Measurements from ENCODE around the gene RGS16.

Gene RGS16

GRCh38 chr1:182580736-182581135, 23.5 kb downstream of the RGS16 start:
- Histone ChIP-seq H3K23ac (ENCODE audit: low read length) (no peak overlapping the region), H3K79me2 (ENCODE audit: control insufficient read depth, insufficient read depth, low read length) (no peaks in the 10 kb centered on the region), H3K18ac (ENCODE audit: low read length) (no peak overlapping the region), H2AK5ac (ENCODE audit: low read length) (no peak overlapping the region), H3K4me2 (ENCODE audit: low read length) (no peak overlapping the region), H3K4me1 (ENCODE audit: control insufficient read depth, low read depth, low read length) (no peaks in the 10 kb centered on the region), H3K79me1 (ENCODE audit: low read length) (no peaks in the 10 kb centered on the region), H3K4me3 (ENCODE audit: low read length) (no peak overlapping the region), H3K4ac (ENCODE audit: low read depth, low read length) (no peak overlapping the region), H3K27me3 (ENCODE audit: insufficient read depth, low read length, poor library complexity) (no peaks in the 10 kb centered on the region), H4K8ac (ENCODE audit: low read depth, low read length) (no peak overlapping the region), H2BK5ac (ENCODE audit: low read length) (no peak overlapping the region), H3K56ac (ENCODE audit: low read length) (no peak overlapping the region), H4K5ac (ENCODE audit: low read length) (no peak overlapping the region), H2BK120ac (ENCODE audit: low read depth, low read length) (no peak overlapping the region), H3K36me3 (ENCODE audit: control insufficient read depth, insufficient read depth, low read length) (no peaks in the 10 kb centered on the region), H2BK15ac (replicated peaks; ENCODE audit: low read depth) (no peak overlapping the region), H3K27ac (ENCODE audit: low read depth, low read length) (no peak overlapping the region), H3K9ac (ENCODE audit: low read length) (no peak overlapping the region)
- no CpG with 5 or more reads among the region's 2 CpGs for WGBS (ENCODE audit: extremely low coverage, insufficient coverage, low lambda C conversion rate)
- DNase-seq = no peak

- Histone ChIP-seq H3K4me2 (ENCODE audit: low read length) (no peak overlapping the region), H3K56ac (ENCODE audit: low read length) (no peak overlapping the region), H2BK15ac (replicated peaks; ENCODE audit: low read depth) (no peak overlapping the region), H3K4ac (ENCODE audit: low read depth, low read length) (no peak overlapping the region), H3K79me2 (ENCODE audit: control insufficient read depth, insufficient read depth, low read length) (no peaks in the 10 kb centered on the region), H3K23ac (ENCODE audit: low read length) (no peak overlapping the region), H2BK120ac (ENCODE audit: low read depth, low read length) (no peak overlapping the region), H3K4me1 (ENCODE audit: control insufficient read depth, low read depth, low read length) (no peaks in the 10 kb centered on the region), H3K36me3 (ENCODE audit: control insufficient read depth, insufficient read depth, low read length) (no peaks in the 10 kb centered on the region), H4K8ac (ENCODE audit: low read depth, low read length) (no peak overlapping the region), H4K5ac (ENCODE audit: low read length) (no peak overlapping the region), H2BK5ac (ENCODE audit: low read length) (no peak overlapping the region), H3K79me1 (ENCODE audit: low read length) (no peaks in the 10 kb centered on the region), H3K4me3 (ENCODE audit: low read length) (no peak overlapping the region), H3K18ac (ENCODE audit: low read length) (no peak overlapping the region), H3K27ac (ENCODE audit: low read depth, low read length) (no peak overlapping the region), H2AK5ac (ENCODE audit: low read length) (no peak overlapping the region), H3K27me3 (ENCODE audit: insufficient read depth, low read length, poor library complexity) (no peaks in the 10 kb centered on the region), H3K9ac (ENCODE audit: low read length) (no peak overlapping the region)
- DNase-seq = no peak
- no CpG with 5 or more reads among the region's 3 CpGs for WGBS (ENCODE audit: extremely low coverage, insufficient coverage, low lambda C conversion rate)
Measured at GRCh38 chr1:182575540-182576149, 28.5 kb downstream of the RGS16 start.

GRCh38 chr1:182574156-182574555, 30.0 kb downstream of the RGS16 start:
- Histone ChIP-seq H4K8ac (ENCODE audit: low read depth, low read length) (no peak overlapping the region), H3K4me2 (ENCODE audit: low read length) (no peak overlapping the region), H2AK5ac (ENCODE audit: low read length) (no peak overlapping the region), H3K23ac (ENCODE audit: low read length) (no peak overlapping the region), H3K27ac (ENCODE audit: low read depth, low read length) (no peak overlapping the region), H3K4me1 (ENCODE audit: control insufficient read depth, low read depth, low read length) (no peaks in the 10 kb centered on the region), H3K79me2 (ENCODE audit: control insufficient read depth, insufficient read depth, low read length) (no peaks in the 10 kb centered on the region), H3K27me3 (ENCODE audit: insufficient read depth, low read length, poor library complexity) (no peaks in the 10 kb centered on the region), H3K9ac (ENCODE audit: low read length) (no peak overlapping the region), H3K4me3 (ENCODE audit: low read length) (no peak overlapping the region), H2BK120ac (ENCODE audit: low read depth, low read length) (no peak overlapping the region), H2BK5ac (ENCODE audit: low read length) (no peak overlapping the region), H3K79me1 (ENCODE audit: low read length) (no peaks in the 10 kb centered on the region), H3K4ac (ENCODE audit: low read depth, low read length) (no peak overlapping the region), H3K56ac (ENCODE audit: low read length) (no peak overlapping the region), H2BK15ac (replicated peaks; ENCODE audit: low read depth) (no peak overlapping the region), H3K36me3 (ENCODE audit: control insufficient read depth, insufficient read depth, low read length) (no peaks in the 10 kb centered on the region), H4K5ac (ENCODE audit: low read length) (no peak overlapping the region), H3K18ac (ENCODE audit: low read length) (no peak overlapping the region)
- no CpG with 5 or more reads among the region's 4 CpGs for whole genome bisulfite sequencing (ENCODE audit: extremely low coverage, insufficient coverage, low lambda C conversion rate)
- no peak for DNase-seq

GRCh38 chr1:182570611-182570970, 33.6 kb downstream of the RGS16 start:
- no CpG with 5 or more reads among the region's 2 CpGs for WGBS (ENCODE audit: extremely low coverage, insufficient coverage, low lambda C conversion rate)
- Histone ChIP-seq H3K79me2 (ENCODE audit: control insufficient read depth, insufficient read depth, low read length) (no peaks in the 10 kb centered on the region), H3K56ac (ENCODE audit: low read length) (no peak overlapping the region), H2AK5ac (ENCODE audit: low read length) (no peak overlapping the region), H3K18ac (ENCODE audit: low read length) (no peak overlapping the region), H3K27ac (ENCODE audit: low read depth, low read length) (no peak overlapping the region), H3K4me3 (ENCODE audit: low read length) (no peak overlapping the region), H2BK5ac (ENCODE audit: low read length) (no peak overlapping the region), H3K4me1 (ENCODE audit: control insufficient read depth, low read depth, low read length) (no peaks in the 10 kb centered on the region), H3K9ac (ENCODE audit: low read length) (no peak overlapping the region), H3K23ac (ENCODE audit: low read length) (no peak overlapping the region), H4K5ac (ENCODE audit: low read length) (no peak overlapping the region), H3K27me3 (ENCODE audit: insufficient read depth, low read length, poor library complexity) (no peaks in the 10 kb centered on the region), H2BK15ac (replicated peaks; ENCODE audit: low read depth) (no peak overlapping the region), H3K36me3 (ENCODE audit: control insufficient read depth, insufficient read depth, low read length) (no peaks in the 10 kb centered on the region), H4K8ac (ENCODE audit: low read depth, low read length) (no peak overlapping the region), H3K4me2 (ENCODE audit: low read length) (no peak overlapping the region), H3K79me1 (ENCODE audit: low read length) (no peaks in the 10 kb centered on the region), H2BK120ac (ENCODE audit: low read depth, low read length) (no peak overlapping the region), H3K4ac (ENCODE audit: low read depth, low read length) (no peak overlapping the region)
- DNase-seq = no peak

GRCh38 chr1:182569939-182570610, 34.1 kb downstream of the RGS16 start:
- no peak overlapping the region for H4K5ac ChIP-seq (ENCODE audit: low read length)
- H2BK120ac ChIP-seq (ENCODE audit: low read depth, low read length) = no peak overlapping the region
- H3K4me3 ChIP-seq (ENCODE audit: low read length) = no peak overlapping the region
- H3K4me2 ChIP-seq (ENCODE audit: low read length) = no peak overlapping the region
- H3K79me2 ChIP-seq (ENCODE audit: control insufficient read depth, insufficient read depth, low read length) = no peaks in the 10 kb centered on the region
- H4K8ac ChIP-seq (ENCODE audit: low read depth, low read length) = no peak overlapping the region
- no peak overlapping the region for H3K56ac ChIP-seq (ENCODE audit: low read length)
- H2BK15ac ChIP-seq (replicated peaks; ENCODE audit: low read depth) = no peak overlapping the region
- no peaks in the 10 kb centered on the region for H3K4me1 ChIP-seq (ENCODE audit: control insufficient read depth, low read depth, low read length)
- H3K9ac ChIP-seq (ENCODE audit: low read length) = no peak overlapping the region
- WGBS (ENCODE audit: extremely low coverage, insufficient coverage, low lambda C conversion rate) = 100% methylated on average over 1 of the region's 6 CpGs
- H3K27me3 ChIP-seq (ENCODE audit: insufficient read depth, low read length, poor library complexity) = no peaks in the 10 kb centered on the region
- no peak for DNase-seq
- no peak overlapping the region for H2BK5ac ChIP-seq (ENCODE audit: low read length)
- no peak overlapping the region for H3K27ac ChIP-seq (ENCODE audit: low read depth, low read length)
- no peak overlapping the region for H3K4ac ChIP-seq (ENCODE audit: low read depth, low read length)
- no peaks in the 10 kb centered on the region for H3K36me3 ChIP-seq (ENCODE audit: control insufficient read depth, insufficient read depth, low read length)
- no peak overlapping the region for H3K23ac ChIP-seq (ENCODE audit: low read length)
- H2AK5ac ChIP-seq (ENCODE audit: low read length) = no peak overlapping the region
- H3K79me1 ChIP-seq (ENCODE audit: low read length) = no peaks in the 10 kb centered on the region
- H3K18ac ChIP-seq (ENCODE audit: low read length) = no peak overlapping the region
